HFFc6 (cell line): ENCODE results near the gene PLEKHG7. TPM values are rescaled to one million over a fixed set of nuclear protein-coding genes. Genes with fewer than 3 reads are reported as not detected.

Experiments
- DNase-seq: peaks from one replicate; pipeline ENCODE4 v3.0.0-alpha.2; 2018
- H3K27ac Mint-ChIP-seq: 2 replicates; pipeline ENCODE4 v1.8.0; 2020; ENCODE audit warnings: mild to moderate bottlenecking, mixed read lengths
- H3K27me3 Mint-ChIP-seq: 2 replicates; pipeline ENCODE4 v1.8.0; 2021; ENCODE audit warnings: mild to moderate bottlenecking, moderate library complexity, mixed read lengths; ENCODE audit not compliant: insufficient read depth
- H3K36me3 Mint-ChIP-seq: 2 replicates; pipeline ENCODE4 v1.8.0; 2021; ENCODE audit warnings: low read depth, mixed read lengths
- H3K4me1 Mint-ChIP-seq: 2 replicates; pipeline ENCODE4 v1.8.0; 2020; ENCODE audit warnings: low read depth, mixed read lengths
- H3K4me3 Mint-ChIP-seq: 2 replicates; pipeline ENCODE4 v1.8.0; 2020; ENCODE audit warnings: mild to moderate bottlenecking, moderate library complexity, mixed read lengths
- H3K9me3 Mint-ChIP-seq: 2 replicates; pipeline ENCODE4 v1.8.0; 2020; ENCODE audit warnings: mild to moderate bottlenecking, mixed read lengths
- CTCF ChIP-seq: fragments of 200-600 bp; sonication (generic); IDR thresholded peaks from 2 replicates; pipeline ENCODE4 v1.5.0; 2021; ENCODE audit warnings: antibody characterized with exemption, mild to moderate bottlenecking
- total RNA-seq, 6 experiments: library from RNA; stranded (reverse); fragmentation: NEBNext Ultra II Directional; extraction: Animal tissue kit (Norgen Biotek cat#: 25700); gene quantifications; 2 replicates in 1 of 6; 3 replicates in 5 of 6; pipeline ENCODE4 v1.2.3, GENCODE V29; 2021

Gene PLEKHG7
- total RNA-seq, 6 experiments from 2014 or later: 0.06 TPM; not detected in 5

GRCh38 chr12:92674500-92674899 is 28.3 kb upstream of the PLEKHG7 start:
- Mint-ChIP-seq H3K4me1 (peaks cover 10% of the 10 kb centered on the region), H3K4me3 (no peak overlapping the region), H3K9me3 (no peaks in the 10 kb centered on the region), H3K27me3 (peaks cover 8% of the 10 kb centered on the region), H3K27ac (no peak overlapping the region), H3K36me3 (no peaks in the 10 kb centered on the region)
- DNase-seq: no peak
- TF ChIP-seq CTCF: no peak

- H3K4me1 Mint-ChIP-seq: peaks cover 10% of the 10 kb centered on the region
- H3K36me3 Mint-ChIP-seq: no peaks in the 10 kb centered on the region
- no peak for DNase-seq
- TF ChIP-seq CTCF: no peak
- H3K27me3 Mint-ChIP-seq: peaks cover 6% of the 10 kb centered on the region
- no peak overlapping the region for H3K4me3 Mint-ChIP-seq
- no peaks in the 10 kb centered on the region for H3K9me3 Mint-ChIP-seq
- no peak overlapping the region for H3K27ac Mint-ChIP-seq
Measured at GRCh38 chr12:92675092-92675865, 27.5 kb upstream of the PLEKHG7 start.

- no peaks in the 10 kb centered on the region for H3K36me3 Mint-ChIP-seq
- H3K27me3 Mint-ChIP-seq: peaks cover 6% of the 10 kb centered on the region; the same call in 1 of the 2 replicates
- no peak overlapping the region for H3K4me3 Mint-ChIP-seq
- H3K4me1 Mint-ChIP-seq: peaks cover 10% of the 10 kb centered on the region
- no peak for TF ChIP-seq CTCF
- no peak for DNase-seq
- H3K9me3 Mint-ChIP-seq: no peaks in the 10 kb centered on the region
- no peak overlapping the region for H3K27ac Mint-ChIP-seq
Measured at GRCh38 chr12:92676710-92677109, 26.1 kb upstream of the PLEKHG7 start.

GRCh38 chr12:92690601-92691000 is 12.2 kb upstream of the PLEKHG7 start:
- TF ChIP-seq CTCF: no peak
- H3K27me3 Mint-ChIP-seq: peaks cover 2% of the 10 kb centered on the region; the same call in 1 of the 2 replicates
- no peaks in the 10 kb centered on the region for H3K9me3 Mint-ChIP-seq
- no peak overlapping the region for H3K27ac Mint-ChIP-seq
- no peak for DNase-seq
- H3K4me1 Mint-ChIP-seq: no peaks in the 10 kb centered on the region
- H3K36me3 Mint-ChIP-seq: no peaks in the 10 kb centered on the region
- H3K4me3 Mint-ChIP-seq: no peak overlapping the region

GRCh38 chr12:92695056-92695455 is 7.7 kb upstream of the PLEKHG7 start:
- Mint-ChIP-seq H3K27me3 (peaks cover 4% of the 10 kb centered on the region; the same call in 1 of the 2 replicates), H3K27ac (no peak overlapping the region), H3K4me3 (no peak overlapping the region), H3K9me3 (no peaks in the 10 kb centered on the region), H3K36me3 (no peaks in the 10 kb centered on the region), H3K4me1 (no peaks in the 10 kb centered on the region)
- no peak for DNase-seq
- TF ChIP-seq CTCF: no peak
